Astrocyte of the hippocampus (primary cell): ENCODE results near the gene TUBA4B.
"Not testable (repeated sequence)": the region's sequence is repeated elsewhere in the genome, so short reads cannot be mapped to it uniquely, and the experiment has no call there.

Experiments
- DNase-seq: peaks from one replicate; pipeline ENCODE4 v3.0.0; 2011; ENCODE audit warnings: low read depth, low spot score

TUBA4B gene

DNA sequence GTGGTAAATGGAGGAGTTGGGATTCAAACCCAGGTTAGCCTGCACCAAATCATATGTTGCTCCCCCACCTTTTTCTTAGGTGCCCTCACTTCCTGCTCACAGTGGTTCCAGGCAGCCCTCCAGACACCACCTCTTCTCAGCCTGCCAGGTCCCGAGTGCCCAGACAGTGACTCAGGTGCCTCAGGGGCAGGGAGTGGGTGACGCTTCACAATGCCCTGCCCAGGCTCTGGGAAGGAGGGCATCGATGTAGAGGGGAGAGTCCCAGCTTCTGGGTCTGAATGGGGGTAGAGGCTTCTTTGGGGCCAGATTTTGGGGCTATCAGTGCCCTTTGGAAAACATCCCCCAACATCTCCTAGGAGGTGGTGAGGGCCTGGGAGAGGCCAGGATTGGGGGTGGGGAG lies 20.9 kb downstream of the TUBA4B start:
- peak; percentile 82 for DNase-seq

GRCh38 chr2:219274361-219274921 lies 21.4 kb downstream of the TUBA4B start:
- DNase-seq, result peak; percentile 95

DNA sequence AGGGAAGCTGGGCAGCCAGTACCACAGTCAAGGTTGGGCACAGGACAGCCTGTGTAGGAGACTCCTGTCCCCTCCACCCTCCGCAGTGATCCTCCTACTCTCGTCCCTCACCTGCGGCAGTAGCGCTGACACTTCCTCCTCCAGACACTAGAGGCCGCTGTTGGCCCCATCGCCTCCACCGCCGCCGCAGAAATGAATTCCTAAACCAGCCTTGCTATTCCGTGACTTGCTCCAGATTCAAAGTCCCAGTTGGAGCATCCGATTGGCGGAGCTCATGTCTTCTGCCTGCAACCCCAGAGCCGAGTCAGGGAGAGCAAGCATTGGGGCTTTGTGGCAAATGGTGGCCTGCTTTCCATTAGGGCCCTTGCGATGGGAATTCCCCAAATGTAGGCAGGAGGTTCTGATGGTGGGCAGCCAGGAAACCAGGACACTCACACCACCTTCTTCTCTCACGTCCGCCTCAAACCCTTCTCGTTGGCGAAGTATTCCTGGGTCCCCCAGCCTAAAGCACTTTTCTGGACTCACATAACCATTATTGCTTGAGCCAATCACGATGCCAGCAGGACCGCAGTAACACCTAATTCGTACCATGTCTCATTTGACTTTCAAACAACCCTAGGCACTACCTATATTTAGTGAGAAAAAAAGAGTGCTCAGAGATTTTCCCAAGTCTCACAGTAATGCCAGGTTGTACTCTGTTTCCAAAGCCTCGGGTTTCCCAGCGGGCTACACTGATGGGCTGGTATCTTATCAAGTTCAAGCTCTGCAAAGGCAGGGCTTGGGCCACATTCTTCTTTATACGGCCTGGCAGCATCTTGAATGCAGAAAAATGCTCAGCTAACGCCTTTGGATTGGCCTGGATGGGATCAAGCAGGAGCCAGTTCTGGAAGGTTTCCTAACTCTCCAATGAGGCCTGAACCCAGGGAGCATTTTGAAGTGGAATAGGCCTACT lies 24.9 kb downstream of the TUBA4B start:
- peak; percentile 90 for DNase-seq

- no peak for DNase-seq
Observed at GRCh38 chr2:219278655-219279150, 25.7 kb downstream of the TUBA4B start.

DNA sequence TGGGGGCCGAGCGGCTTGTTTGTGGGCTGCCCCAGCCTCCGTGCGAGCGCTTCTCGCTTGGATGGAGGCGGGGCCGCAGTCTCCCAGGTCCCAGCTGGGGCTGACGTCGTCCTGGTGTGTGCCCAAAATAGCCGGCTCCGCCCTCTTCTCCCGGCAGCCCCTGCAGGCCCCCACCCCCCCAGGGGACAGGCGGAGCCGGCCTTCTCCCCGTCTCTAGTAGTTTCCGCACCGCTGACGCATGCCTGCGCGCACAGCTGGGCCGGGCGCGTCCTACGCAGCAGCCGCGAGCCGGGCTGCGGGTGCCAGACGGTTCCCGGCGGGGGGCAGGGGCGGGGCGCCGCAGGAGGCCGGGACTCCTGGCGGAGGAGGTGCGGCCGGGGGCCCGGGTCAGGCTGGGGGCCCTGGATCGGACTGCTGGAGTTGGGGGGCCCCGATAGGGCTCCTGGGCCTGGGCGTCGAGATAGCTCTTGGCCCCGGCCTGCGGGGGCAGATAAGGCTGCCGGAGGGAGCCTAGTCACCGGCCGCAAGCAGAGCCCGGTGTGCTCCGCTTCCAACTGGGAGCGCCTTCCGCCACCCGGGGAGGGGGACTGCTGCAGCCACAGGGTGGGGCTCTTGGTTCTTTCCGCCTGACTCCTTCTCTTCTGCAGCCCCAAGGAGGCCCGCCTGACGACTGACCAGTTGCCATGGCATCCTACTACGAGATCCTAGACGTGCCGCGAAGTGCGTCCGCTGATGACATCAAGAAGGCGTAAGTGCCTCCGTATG lies 26.3 kb downstream of the TUBA4B start, which contains the start of gene DNAJB2:
Gene DNAJB2, plus strand, starts transcription at position 216 of the 765 bp plus-strand sequence. Its CDS starts 468 bp downstream, at position 684.
- DNase-seq, result peak; percentile 99

DNA sequence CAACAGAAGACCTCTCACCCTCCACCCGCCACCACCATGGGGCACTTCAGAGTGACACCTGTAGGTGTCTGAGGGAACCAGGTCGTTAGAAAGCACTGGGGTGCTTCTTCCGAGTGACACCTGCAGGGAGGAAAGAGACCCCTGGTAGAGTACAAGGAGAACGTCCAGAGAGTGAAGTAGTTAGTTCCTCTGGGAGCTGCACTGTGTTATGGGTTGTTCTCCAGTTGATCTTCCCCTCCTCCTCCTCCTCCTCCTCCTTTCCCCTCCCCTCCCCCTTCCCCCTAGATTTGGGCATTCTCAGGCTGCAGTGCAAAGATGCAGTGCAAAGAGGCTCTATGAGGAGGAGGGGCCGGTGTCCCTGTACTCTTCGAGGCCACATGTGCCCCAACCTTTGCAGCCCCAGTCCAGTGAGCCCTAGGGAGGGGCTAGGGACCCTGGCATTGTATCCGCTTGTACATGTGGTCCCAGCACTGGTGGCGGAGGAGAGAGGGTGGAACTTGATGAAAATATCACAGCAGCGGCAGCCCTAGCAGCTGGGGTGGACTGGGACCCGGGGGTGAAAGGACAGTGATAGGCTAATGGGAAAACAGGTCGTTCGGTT lies 27.0 kb downstream of the TUBA4B start:
- DNase-seq, result no peak

DNA sequence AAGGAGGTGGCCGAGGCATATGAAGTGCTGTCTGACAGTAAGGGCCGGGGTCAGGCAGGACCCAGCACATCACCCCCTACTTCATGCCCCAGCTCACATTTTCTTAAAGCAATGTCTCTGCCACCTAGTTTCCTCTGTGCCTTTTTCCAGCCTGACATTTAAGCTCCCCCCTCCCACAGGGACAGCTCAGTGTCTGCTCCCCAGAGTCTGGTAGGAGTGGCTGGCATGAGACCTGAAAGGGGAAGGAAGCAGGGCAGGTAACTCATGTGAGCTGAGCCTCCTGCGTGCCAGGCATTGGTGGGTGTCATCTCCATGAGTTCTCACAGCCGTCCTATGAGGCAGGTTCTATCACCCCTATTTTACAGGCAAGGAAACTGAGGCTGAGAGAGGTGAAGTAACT lies 27.6 kb downstream of the TUBA4B start:
- DNase-seq, result no peak

GRCh38 chr2:219281588-219281987 lies 28.5 kb downstream of the TUBA4B start:
- no peak for DNase-seq

DNA sequence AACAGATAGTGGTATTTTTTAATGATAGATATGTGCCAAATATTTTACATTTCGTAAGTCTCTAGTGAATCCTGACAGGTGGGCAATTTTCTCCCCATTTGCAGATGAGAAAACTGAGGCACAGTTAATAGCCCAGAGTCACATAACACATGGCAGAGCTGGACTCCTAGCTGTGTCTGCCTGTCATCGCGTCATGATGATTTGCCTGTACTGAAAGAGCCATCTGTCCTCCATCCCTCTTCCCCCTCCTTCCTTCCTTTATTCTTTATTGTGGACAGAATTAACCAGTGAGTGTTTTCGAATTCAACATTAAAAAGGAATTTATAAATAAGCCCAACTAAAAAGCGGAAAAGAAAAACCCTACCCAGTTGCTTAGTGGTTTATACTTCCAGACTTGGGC lies 29.3 kb downstream of the TUBA4B start:
- DNase-seq, result no peak

GRCh38 chr2:219282943-219283581 lies 30.0 kb downstream of the TUBA4B start:
- no peak for DNase-seq

- DNase-seq, result no peak
Observed at GRCh38 chr2:219284501-219285372, 31.7 kb downstream of the TUBA4B start.

DNA sequence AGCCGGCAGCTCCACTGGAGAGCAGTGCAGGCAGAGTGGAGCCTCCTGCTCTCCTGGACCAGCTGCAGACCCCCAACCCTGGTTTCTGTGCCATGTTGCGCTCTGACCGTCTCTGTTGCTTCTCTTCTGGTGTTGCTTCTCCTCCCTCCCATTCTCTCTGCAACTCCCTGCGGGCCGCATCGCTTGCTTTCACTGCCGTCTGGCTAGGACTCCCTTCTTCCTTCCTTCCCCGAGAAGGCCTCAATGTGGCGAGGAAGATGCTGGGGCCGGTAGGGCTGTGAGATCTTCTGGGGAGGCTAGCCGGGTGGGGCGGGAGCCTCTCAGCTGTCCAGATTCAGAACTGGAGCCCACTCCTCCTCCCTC lies 32.3 kb downstream of the TUBA4B start:
- no peak for DNase-seq

- DNase-seq, result peak; percentile 69
Observed at GRCh38 chr2:219285894-219286425, 32.9 kb downstream of the TUBA4B start.

- peak; percentile 27 for DNase-seq
Observed at GRCh38 chr2:219286436-219287115, 33.5 kb downstream of the TUBA4B start.

DNA sequence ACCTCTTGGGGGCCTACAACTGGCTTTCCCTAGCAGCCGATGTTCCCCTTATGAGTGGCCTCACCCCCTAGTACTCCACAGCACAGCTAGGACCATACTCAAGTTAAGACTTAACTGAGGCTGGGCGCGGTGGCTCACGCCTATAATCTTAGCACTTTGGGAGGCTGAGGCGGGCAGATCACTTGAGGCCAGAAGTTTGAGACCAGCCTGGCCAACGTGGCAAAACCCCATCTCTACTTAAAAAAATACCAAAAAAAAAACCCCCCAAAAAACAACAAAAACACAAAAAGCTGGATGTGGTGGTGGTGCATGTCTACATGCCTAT lies 34.0 kb downstream of the TUBA4B start:
- DNase-seq, result not testable (repeated sequence)

- no peak for DNase-seq
Observed at GRCh38 chr2:219287580-219288265, 34.7 kb downstream of the TUBA4B start.

GRCh38 chr2:219289195-219289536 lies 36.1 kb downstream of the TUBA4B start:
- DNase-seq, result no peak

DNA sequence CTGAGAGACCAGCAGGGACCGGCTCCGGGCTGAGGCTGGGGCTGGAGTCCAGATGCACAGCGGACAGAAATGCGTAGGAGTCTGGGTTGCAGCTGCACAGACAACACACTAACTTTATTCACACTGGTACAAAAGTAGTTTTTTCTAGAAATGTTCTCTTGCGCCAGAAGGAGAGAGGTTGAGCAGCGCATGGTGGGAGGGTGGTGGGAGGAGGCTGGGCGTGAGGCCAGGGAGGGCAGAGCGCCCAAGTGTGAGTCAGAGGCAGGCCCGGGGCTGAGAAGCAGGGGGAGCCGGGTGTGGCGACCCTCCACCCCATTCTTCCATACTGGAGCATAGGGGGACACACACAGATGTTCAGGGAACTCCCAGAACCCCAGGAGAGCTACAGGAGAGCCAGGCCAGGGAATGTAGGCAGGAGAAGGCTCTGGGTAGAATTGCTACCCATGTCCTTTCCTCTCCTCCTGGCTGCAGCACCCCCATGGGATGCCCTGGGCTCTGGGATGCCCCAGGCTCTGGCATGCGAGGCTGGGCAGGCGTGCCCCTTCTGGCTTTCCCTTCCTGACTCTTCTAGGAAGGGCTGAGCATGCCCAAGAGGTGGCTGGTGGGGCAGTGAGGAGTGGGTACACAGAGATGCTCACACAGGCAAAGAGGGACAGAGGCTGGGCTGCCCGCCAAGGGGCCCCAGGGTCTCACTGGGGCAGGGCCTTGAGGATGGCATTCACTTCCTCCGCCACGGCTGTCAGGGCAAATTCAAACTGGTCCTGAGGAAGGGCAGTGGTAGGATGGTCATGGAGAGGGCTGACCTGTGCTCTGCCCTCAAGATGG lies 36.7 kb downstream of the TUBA4B start:
- peak; percentile 96 for DNase-seq
